Activated naive CD4-positive, alpha-beta T cell treated with anti-CD3 and anti-CD28 coated beads for 36 hours (primary cell): Measurements from ENCODE around the gene BRAF. TPM values are rescaled to one million over a fixed set of nuclear protein-coding genes. Genes with fewer than 3 reads are reported as not detected.
"Not testable (repeated sequence)": the region's sequence is repeated elsewhere in the genome, so short reads cannot be mapped to it uniquely, and the experiment has no call there.

Experiments used
- CTCF ChIA-PET: fragments of 350-600 bp; sonication (Branson Sonifier 250); formaldehyde crosslinking; loops from one replicate; lab custom pipeline; 2021; ENCODE audit warnings: antibody characterized with exemption; lab: Charles Lee
- DNase-seq: peaks from one replicate; pipeline ENCODE4 v3.0.0-alpha.2; 2020
- H3K27ac Mint-ChIP-seq: one replicate; pipeline ENCODE4 v1.8.0; 2021; ENCODE audit warnings: mild to moderate bottlenecking, mixed read lengths
- H3K27me3 Mint-ChIP-seq: one replicate; pipeline ENCODE4 v1.8.0; 2021; ENCODE audit warnings: low read depth, mixed read lengths
- H3K36me3 Mint-ChIP-seq: one replicate; pipeline ENCODE4 v1.8.0; 2021; ENCODE audit warnings: low read depth, mixed read lengths
- H3K4me1 Mint-ChIP-seq: one replicate; pipeline ENCODE4 v1.8.0; 2021; ENCODE audit warnings: low read depth, mixed read lengths
- H3K4me3 Mint-ChIP-seq: one replicate; pipeline ENCODE4 v1.8.0; 2021; ENCODE audit warnings: mild to moderate bottlenecking, moderate library complexity, mixed read lengths
- H3K9me3 Mint-ChIP-seq: one replicate; pipeline ENCODE4 v1.8.0; 2021; ENCODE audit warnings: mixed read lengths
- intact Hi-C: fragments of 100-400 bp; cut with micrococcal nuclease; formaldehyde crosslinking; loops from one replicate; pipeline ENCODE4 v1.15.1; 2023
- total RNA-seq, 2 experiments: library from RNA; stranded (reverse); gene quantifications; one replicate each; pipeline ENCODE4 v1.2.3, GENCODE V29; 2021

The BRAF gene
- total RNA-seq, 2 experiments from 2014 or later: 24.6 to 28.6 TPM

- Mint-ChIP-seq H3K27ac (no peak overlapping the region), H3K4me1 (peaks cover 57% of the 10 kb centered on the region), H3K27me3 (no peaks in the 10 kb centered on the region), H3K9me3 (peaks cover 1% of the 10 kb centered on the region), H3K36me3 (peaks cover 2% of the 10 kb centered on the region), H3K4me3 (no peak overlapping the region)
- DNase-seq: no peak
- intact Hi-C loops: no loop called here
- CTCF ChIA-PET: no interaction called here
Observed at GRCh38 chr7:140915935-140916555, 8.7 kb downstream of the BRAF start.

GRCh38 chr7:140914083-140914482 lies 10.6 kb downstream of the BRAF start:
- no peak overlapping the region for H3K27ac Mint-ChIP-seq
- H3K4me1 Mint-ChIP-seq: peaks cover 57% of the 10 kb centered on the region
- H3K4me3 Mint-ChIP-seq: no peak overlapping the region
- H3K9me3 Mint-ChIP-seq: peaks cover 1% of the 10 kb centered on the region
- no peaks in the 10 kb centered on the region for H3K27me3 Mint-ChIP-seq
- intact Hi-C loops: no loop called here
- CTCF ChIA-PET: interaction anchor here (1.0 kb wide), 1 partner anchor 103 kb away, joined by 5 read pairs; no protein-coding TSS in a partner anchor
- no peak for DNase-seq
- H3K36me3 Mint-ChIP-seq: peaks cover 5% of the 10 kb centered on the region

GRCh38 chr7:140913596-140913928 lies 11.2 kb downstream of the BRAF start:
- CTCF ChIA-PET: interaction anchor here (0.7 kb wide), 1 partner anchor 102 kb away, joined by 3 read pairs; no protein-coding TSS in a partner anchor
- not testable (repeated sequence) for H3K4me3 Mint-ChIP-seq, H3K9me3 Mint-ChIP-seq, H3K27ac Mint-ChIP-seq, DNase-seq, H3K36me3 Mint-ChIP-seq, H3K27me3 Mint-ChIP-seq
- H3K4me1 Mint-ChIP-seq: peaks cover 57% of the 10 kb centered on the region
- intact Hi-C loops: loop anchor here (1.0 kb wide), 1 partner anchor 11 kb away; no protein-coding TSS in a partner anchor

DNA sequence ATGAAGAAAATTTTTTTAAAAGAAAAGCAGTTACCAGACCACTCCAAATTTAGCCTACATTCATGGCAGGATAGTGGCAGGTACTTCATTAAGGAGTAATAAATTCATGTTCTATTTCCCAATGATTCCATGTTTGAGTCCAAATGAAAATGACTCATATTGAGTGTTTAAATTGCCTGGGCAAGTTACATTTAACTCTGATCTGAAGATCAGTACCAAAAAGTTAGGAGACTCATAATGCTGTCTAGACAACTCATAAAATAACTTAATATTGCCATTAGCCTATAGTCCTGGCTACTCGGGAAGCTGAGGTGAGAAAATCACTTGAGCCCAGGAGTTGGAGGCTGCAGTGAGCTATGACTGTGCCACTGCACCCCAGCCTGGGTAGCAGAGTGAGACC lies 13.0 kb downstream of the BRAF start:
- CTCF ChIA-PET: interaction anchor here (0.6 to 1.1 kb wide), 2 partner anchors 100 to 195 kb away, joined by 3 to 4 read pairs; no protein-coding TSS in a partner anchor
- H3K36me3 Mint-ChIP-seq: peaks cover 5% of the 10 kb centered on the region
- no peak for DNase-seq
- intact Hi-C loops: no loop called here
- H3K4me1 Mint-ChIP-seq: peaks cover 42% of the 10 kb centered on the region
- no peaks in the 10 kb centered on the region for H3K9me3 Mint-ChIP-seq
- no peaks in the 10 kb centered on the region for H3K27me3 Mint-ChIP-seq
- H3K4me3 Mint-ChIP-seq: no peak overlapping the region
- no peak overlapping the region for H3K27ac Mint-ChIP-seq

- Mint-ChIP-seq H3K9me3 (no peaks in the 10 kb centered on the region), H3K27me3 (no peaks in the 10 kb centered on the region), H3K27ac (no peak overlapping the region), H3K36me3 (peaks cover 5% of the 10 kb centered on the region), H3K4me3 (no peak overlapping the region), H3K4me1 (peaks cover 41% of the 10 kb centered on the region)
- DNase-seq: no peak
- CTCF ChIA-PET: no interaction called here
- intact Hi-C loops: loop anchor here (10.0 kb wide), 1 partner anchor 1225 kb away; no protein-coding TSS in a partner anchor
Observed at GRCh38 chr7:140909476-140910161, 15.1 kb downstream of the BRAF start.

GRCh38 chr7:140908361-140908760 lies 16.4 kb downstream of the BRAF start:
- no peaks in the 10 kb centered on the region for H3K9me3 Mint-ChIP-seq
- H3K4me3 Mint-ChIP-seq: no peak overlapping the region
- H3K4me1 Mint-ChIP-seq: peaks cover 43% of the 10 kb centered on the region
- no peaks in the 10 kb centered on the region for H3K27me3 Mint-ChIP-seq
- H3K27ac Mint-ChIP-seq: no peak overlapping the region
- intact Hi-C loops: loop anchor here (10.0 kb wide), 1 partner anchor 1224 kb away; no protein-coding TSS in a partner anchor
- CTCF ChIA-PET: no interaction called here
- no peak for DNase-seq
- peaks cover 5% of the 10 kb centered on the region for H3K36me3 Mint-ChIP-seq

- CTCF ChIA-PET: interaction anchor here (0.6 to 1.3 kb wide), 4 partner anchors 23 to 712 kb away, joined by 3 to 6 read pairs (median 3); no protein-coding TSS in a partner anchor
- Mint-ChIP-seq H3K9me3 (no peaks in the 10 kb centered on the region), H3K27me3 (no peaks in the 10 kb centered on the region), H3K4me1 (peaks cover 59% of the 10 kb centered on the region), H3K27ac (peak overlapping the region; percentile 9), H3K36me3 (no peaks in the 10 kb centered on the region), H3K4me3 (no peak overlapping the region)
- intact Hi-C loops: loop anchor here (5.0 to 10.0 kb wide), 2 partner anchors 92 to 1219 kb away; no protein-coding TSS in a partner anchor
- peak; percentile 20 for DNase-seq
Observed at GRCh38 chr7:140903741-140904480, 20.8 kb downstream of the BRAF start.

DNA sequence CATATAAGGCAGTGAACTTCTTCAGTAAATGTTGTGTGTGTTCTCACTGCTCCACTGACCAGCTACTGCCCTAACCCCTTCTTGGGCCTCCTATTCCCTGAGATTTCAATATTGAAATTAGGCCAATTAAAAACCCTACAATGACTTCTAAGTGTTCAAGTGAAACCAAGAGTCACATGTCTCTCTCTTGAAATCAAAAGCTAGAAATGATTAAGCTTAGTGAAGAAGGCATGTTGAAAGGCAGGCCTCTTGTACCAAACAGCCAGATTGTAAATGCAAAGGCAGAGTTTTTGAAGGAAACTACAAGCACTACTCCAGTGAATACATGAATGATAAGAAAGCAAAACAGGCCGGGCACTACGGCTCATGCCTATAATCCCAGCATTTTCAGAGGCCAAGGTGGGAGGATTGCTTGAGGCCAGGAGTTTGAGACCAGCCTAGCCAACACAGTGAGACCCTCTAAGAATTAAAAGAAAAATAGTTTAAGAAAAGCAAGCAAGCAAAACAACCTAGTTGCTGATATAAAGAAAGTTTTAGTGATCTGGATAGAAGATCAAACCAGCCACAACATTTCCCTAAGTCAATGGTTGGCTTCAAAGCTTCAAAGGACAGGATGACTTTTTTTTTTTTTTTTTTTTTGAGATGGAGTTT lies 22.3 kb downstream of the BRAF start:
- no peaks in the 10 kb centered on the region for H3K9me3 Mint-ChIP-seq
- H3K27ac Mint-ChIP-seq: peak overlapping the region; percentile 88
- peak overlapping the region; percentile 33 for H3K4me3 Mint-ChIP-seq
- peaks cover 66% of the 10 kb centered on the region for H3K4me1 Mint-ChIP-seq
- no peaks in the 10 kb centered on the region for H3K36me3 Mint-ChIP-seq
- no peaks in the 10 kb centered on the region for H3K27me3 Mint-ChIP-seq
- DNase-seq: no peak
- CTCF ChIA-PET: interaction anchor here (1.2 kb wide), 1 partner anchor 91 kb away, joined by 3 read pairs; no protein-coding TSS in a partner anchor
- intact Hi-C loops: loop anchor here (1.0 to 10.0 kb wide), 7 partner anchors 11 to 1218 kb away; partner anchors contain the start of genes BRAF and MRPS33

DNA sequence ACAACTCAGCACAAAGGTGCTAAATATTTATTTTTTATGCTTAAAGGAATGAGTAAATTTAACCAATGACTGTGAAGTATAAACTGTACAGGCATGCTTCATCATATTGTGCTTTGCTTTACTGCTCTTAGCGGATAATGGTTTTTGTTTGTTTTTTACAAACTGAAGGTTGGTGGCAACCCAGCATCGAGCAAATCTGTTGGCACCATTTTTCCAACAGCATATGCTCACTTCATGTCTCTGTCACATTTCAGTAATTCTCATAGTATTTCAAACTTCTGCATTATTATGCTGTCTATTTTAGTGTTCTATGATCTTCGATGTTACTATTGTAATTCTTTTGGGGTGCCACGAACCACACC lies 22.8 kb downstream of the BRAF start:
- Mint-ChIP-seq H3K27me3 (no peaks in the 10 kb centered on the region), H3K4me3 (no peak overlapping the region), H3K27ac (peak overlapping the region; percentile 88), H3K36me3 (no peaks in the 10 kb centered on the region), H3K4me1 (peaks cover 67% of the 10 kb centered on the region), H3K9me3 (no peaks in the 10 kb centered on the region)
- intact Hi-C loops: loop anchor here (1.0 to 10.0 kb wide), 7 partner anchors 11 to 1217 kb away; partner anchors contain the start of genes BRAF and MRPS33
- CTCF ChIA-PET: interaction anchor here (1.2 kb wide), 1 partner anchor 91 kb away, joined by 3 read pairs; no protein-coding TSS in a partner anchor
- DNase-seq: no peak

DNA sequence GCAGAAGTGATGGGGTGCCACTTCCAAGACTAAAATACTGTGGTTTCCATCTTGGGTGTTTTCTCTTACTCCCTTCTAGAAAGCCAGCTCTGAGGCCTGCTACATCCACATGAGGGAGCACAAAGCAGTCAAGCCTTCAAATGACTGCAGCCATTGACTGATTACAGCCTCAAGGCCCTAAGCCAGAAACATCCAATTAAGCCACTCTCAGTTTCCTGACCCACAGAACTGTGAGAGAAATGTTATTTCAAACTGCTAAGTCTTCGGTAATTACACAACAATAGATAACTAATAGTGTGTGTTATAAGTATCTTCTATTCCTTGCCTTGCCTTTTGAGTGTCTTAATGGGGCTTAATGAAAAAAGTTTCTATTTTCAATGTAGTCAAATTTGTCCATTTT lies 24.8 kb downstream of the BRAF start:
- Mint-ChIP-seq H3K27ac (no peak overlapping the region), H3K36me3 (no peaks in the 10 kb centered on the region), H3K4me1 (peaks cover 66% of the 10 kb centered on the region), H3K9me3 (no peaks in the 10 kb centered on the region), H3K4me3 (no peak overlapping the region), H3K27me3 (no peaks in the 10 kb centered on the region)
- CTCF ChIA-PET: no interaction called here
- intact Hi-C loops: loop anchor here (5.0 to 10.0 kb wide), 2 partner anchors 88 to 1215 kb away; no protein-coding TSS in a partner anchor
- DNase-seq: no peak

GRCh38 chr7:140898786-140899536 lies 25.8 kb downstream of the BRAF start:
- Mint-ChIP-seq H3K4me1 (peaks cover 59% of the 10 kb centered on the region), H3K36me3 (no peaks in the 10 kb centered on the region), H3K4me3 (no peak overlapping the region), H3K9me3 (no peaks in the 10 kb centered on the region), H3K27me3 (no peaks in the 10 kb centered on the region), H3K27ac (no peak overlapping the region)
- no peak for DNase-seq
- CTCF ChIA-PET: no interaction called here
- intact Hi-C loops: no loop called here
